ENCODE measurements around the gene IL1R2.

Gene IL1R2, protein sequence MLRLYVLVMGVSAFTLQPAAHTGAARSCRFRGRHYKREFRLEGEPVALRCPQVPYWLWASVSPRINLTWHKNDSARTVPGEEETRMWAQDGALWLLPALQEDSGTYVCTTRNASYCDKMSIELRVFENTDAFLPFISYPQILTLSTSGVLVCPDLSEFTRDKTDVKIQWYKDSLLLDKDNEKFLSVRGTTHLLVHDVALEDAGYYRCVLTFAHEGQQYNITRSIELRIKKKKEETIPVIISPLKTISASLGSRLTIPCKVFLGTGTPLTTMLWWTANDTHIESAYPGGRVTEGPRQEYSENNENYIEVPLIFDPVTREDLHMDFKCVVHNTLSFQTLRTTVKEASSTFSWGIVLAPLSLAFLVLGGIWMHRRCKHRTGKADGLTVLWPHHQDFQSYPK

DNA sequence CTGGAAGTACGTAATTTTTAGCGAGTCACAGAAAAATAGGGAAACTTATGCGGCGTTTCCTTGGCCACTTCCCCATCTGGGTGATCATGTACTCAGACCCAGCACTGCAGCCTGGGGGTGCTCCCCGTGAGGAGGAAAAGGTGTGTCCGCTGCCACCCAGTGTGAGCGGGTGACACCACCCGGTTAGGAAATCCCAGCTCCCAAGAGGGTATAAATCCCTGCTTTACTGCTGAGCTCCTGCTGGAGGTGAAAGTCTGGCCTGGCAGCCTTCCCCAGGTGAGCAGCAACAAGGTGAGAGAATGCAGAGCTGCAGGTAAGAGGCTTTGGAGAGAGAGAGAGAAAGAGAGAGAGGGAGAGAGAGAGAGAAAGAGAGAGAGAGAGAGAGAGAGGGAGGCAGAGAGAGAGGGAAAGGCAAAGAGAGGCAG is at the start of gene IL1R2:
Gene IL1R2 (plus strand): TSS at position 240 of the 425 bp plus-strand sequence. CDS start 16,616 bp downstream, outside the sequence.
- no peak for DNase-seq (ENCODE audit: low read depth in 1 of 2, low spot score in 1 of 2)

DNA sequence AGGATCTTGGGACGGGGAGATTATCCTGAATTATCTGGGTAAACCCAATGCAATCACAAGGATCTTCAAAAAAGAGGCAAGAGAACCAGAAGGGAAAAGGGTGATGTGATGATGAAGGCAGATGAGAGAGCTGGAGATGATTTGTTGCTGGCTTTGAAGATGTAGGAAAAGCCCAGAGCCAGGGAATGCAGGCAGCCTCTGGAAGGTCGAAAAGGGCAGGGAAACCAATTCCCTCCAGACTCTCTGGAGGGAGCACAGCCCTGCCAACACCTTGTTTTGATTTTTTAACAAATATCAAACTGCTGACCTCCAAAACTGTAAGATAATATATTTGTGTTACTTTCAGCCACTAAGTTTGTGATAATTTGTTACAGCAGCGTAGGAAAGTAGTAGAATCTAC is 48.9 kb upstream of the IL1R2 start:
- DNase-seq (ENCODE audit: low read depth in 1 of 2, low spot score in 1 of 2): no peak

DNA sequence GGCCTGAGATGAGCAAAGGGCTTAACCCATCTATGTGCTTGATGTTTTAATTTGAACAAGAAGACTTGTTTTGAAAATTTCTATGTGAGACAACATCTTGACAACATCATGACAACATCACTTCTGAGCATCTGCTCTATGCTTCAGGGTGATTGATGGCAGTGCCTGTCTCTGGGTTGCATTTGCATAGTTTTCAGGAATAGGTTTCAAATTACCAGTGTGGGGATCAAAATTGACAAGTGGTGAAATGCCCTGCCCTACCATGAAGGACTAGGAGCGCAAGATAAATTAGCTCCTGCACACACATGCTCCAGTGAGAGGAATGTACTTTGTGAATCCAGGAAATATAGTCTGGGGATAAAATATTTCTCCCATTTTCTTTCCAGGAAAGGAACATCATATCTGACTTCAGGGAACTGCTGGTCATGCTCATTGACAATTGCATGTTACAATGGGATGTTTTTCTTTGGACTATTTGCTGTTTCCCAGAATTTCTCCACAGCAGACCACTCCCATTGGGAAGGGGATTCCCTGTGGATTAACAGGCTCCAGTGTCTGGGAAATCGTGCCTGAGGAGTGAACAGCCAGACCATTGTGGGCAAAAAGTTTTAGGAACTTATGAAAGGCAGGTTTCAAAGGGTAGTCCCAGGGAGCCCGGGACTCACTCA is 45.3 kb upstream of the IL1R2 start:
- DNase-seq (ENCODE audit: low read depth in 1 of 2, low spot score in 1 of 2): no peak

DNA sequence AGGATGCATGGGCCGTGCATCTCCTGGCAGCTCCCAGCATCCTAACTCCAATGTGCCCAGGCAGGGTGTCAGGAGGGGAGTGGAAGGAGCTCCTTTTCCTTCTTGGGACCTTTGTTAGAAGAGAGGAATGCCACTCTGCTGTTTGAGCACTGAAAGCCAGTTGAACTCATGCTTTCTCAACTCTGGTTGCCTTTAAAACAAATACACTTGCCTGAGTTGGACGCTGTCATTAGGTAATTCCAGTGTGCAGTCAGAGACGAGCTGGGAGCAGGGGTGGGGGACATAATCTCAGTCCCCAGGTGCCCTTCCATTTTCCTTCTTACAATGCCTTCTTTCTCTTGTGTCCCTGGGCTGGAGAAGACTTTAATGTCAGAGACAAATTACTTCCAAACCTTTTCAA is 44.4 kb upstream of the IL1R2 start:
- no peak for DNase-seq (ENCODE audit: low read depth in 1 of 2, low spot score in 1 of 2)

DNA sequence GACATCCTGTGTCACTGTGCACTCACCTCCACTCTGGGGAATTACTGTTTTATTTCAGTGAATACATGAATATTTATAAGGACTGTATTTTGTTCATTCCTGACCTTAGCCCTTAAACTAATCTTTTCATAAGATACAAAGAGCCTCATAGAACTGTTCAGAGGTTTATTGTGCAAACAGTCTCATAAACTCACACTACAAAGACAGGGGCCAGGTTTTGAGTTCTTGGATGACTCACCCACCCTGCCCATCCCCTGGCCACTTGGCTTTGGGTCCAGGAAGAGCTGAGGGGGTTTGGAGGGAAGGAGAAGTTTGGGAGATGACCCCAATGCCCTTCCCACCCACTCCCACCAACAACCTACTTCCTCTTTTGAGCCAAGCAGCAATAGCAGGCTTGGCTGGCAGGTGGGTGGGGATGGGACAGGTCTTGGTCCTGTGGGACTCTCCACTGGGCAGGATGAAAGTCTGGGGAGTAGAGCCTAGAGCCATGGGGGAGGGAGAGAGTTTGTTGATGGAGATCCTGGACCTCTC is 43.1 kb upstream of the IL1R2 start:
- DNase-seq (ENCODE audit: low read depth in 1 of 2, low spot score in 1 of 2): no peak

DNA sequence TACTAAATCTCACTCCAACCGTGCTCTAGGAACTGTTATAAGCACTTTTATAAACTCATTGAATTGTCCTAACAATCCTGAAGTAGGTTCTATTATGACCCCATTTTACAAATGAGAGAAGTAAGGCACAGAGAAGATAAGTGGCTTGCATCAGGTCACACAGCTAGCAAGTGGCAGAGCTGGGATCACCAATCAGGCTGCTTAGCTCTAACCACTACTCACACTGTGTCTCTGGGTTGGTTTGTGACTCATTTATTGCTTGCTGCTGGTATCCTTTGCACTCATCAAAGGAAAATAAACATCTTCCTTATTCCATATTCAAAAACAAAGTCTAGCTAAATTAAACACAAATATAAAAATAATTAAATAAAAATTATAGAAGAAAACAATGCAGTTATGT is 42.5 kb upstream of the IL1R2 start:
- DNase-seq (ENCODE audit: low read depth in 1 of 2, low spot score in 1 of 2): no peak

DNA sequence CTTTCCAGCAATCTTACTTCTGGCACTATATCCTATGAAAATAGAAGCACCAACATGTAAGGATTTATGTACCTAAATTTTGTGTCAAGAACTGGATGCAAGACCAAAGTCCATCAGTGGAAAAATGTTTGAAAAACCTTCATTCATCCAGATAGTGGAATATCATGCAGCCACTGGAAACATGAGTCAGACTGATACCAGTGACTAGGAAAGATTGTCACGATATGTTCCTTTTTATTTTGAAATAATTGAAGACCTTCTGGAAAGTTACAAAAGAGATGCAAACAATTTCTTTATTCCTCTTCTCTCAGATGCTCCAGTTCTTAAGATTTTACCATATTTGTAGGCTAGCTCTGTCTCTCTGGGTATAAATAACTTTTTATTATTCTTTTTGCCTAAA is 40.5 kb upstream of the IL1R2 start:
- DNase-seq (ENCODE audit: low read depth in 1 of 2, low spot score in 1 of 2): no peak

DNA sequence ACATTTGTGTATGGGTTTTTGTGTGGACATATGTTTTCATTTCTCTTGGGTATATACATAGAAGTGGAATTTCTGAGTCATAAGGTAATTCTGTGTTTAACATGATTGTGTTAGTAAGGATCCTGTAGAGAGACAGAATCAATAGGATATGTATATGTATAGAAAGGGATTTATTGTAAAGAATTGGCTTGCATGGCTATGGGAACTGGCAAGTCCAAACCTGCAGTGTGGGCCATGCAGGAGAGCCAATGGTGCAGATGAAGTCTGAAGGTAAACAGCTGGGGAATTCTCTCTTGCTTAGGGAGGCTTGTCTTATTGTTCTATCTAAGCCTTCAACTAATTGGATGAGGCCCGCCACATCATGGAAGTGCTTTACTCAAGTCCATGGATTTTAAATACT is 39.2 kb upstream of the IL1R2 start:
- DNase-seq (ENCODE audit: low read depth in 1 of 2, low spot score in 1 of 2): no peak

DNA sequence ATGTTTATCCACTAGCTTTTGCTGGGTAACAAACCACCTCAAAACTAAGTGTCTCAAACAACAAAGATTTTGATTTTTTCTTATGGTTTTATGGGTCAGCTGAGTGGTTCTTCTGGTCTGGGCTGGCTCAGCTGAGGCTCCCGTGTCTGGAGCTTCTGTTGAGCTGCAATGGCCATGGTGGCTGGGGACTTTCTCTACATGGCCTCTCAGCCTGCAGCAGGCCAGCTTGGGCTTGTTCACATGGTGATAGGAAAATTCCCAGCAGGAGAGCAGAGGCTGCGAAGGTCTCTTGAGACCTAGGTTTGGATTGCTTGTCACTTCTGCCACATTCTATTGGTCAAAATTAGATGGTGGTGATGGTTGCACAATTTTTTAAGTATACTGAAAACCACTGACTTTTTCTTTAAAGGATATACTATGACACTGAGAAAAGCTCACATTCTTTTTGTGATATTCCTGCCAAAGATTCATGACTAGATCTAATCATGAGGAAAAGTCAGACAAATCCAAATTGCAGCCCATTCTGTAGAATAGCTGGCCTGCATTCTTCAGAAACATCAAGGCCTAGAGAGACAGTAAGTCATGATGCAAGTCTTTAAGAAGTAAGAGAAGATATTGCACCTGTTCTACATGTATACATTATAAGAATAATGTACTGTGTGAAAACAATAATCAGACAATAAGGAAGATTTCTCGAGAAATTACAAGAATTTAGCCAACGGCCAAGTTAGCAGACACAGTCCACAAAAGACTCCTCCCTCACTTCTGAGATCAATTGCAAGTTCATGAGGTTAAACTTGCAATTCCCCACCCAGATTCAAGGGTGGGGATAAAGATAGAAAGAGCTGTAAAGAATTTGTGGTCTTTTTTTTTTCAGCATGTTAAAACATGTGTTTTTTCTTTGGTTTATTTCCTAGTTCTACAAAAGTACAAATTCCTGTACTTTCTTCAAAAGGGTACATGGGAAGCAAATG is 35.0 kb upstream of the IL1R2 start:
- DNase-seq (ENCODE audit: low read depth in 1 of 2, low spot score in 1 of 2): no peak

DNA sequence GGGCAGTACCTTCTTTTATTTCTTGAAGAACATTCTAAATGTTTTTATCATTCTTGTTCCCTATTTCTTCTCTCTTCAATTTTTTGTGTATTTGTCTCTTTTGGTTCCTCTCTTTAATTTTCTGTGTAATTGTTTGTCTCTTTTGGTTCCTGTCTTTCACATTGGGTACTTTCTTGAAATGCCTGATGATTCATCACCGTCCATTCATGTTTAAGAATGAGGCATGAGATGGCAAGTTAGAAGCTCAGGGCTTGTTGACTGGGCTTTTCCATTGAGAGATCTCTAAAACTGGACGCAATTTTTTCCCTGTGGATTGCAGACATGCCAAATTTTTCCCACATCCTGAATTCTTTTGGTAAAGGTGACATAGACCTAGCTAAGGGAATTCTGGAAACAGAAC is 33.7 kb upstream of the IL1R2 start:
- no peak for DNase-seq (ENCODE audit: low read depth in 1 of 2, low spot score in 1 of 2)

DNA sequence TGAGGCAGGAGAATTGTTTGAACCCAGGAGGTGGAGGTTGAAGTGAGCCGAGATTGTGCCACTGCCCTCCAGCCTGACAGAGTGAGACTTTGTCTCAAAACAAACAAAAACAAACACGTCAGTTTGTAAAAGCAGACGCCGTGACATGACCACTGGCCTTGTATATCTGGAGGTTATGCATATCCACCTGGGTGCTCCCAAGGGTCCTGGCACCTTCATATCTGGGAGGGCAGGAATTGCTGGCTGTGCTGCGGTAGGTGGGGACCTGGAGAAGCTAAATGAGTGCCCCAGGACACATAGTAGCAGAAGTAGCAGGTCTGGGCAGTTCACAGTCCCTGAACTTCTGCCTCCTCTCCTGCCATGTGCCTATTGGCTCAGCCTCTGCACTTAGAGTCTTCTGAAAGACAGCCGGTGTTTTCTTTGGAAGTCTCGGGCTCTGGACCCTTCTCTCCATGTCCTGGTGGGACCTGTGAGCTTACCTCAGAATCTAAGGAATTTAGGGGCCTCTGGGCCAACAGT is 30.9 kb upstream of the IL1R2 start:
- DNase-seq (ENCODE audit: low read depth in 1 of 2, low spot score in 1 of 2): no peak

DNA sequence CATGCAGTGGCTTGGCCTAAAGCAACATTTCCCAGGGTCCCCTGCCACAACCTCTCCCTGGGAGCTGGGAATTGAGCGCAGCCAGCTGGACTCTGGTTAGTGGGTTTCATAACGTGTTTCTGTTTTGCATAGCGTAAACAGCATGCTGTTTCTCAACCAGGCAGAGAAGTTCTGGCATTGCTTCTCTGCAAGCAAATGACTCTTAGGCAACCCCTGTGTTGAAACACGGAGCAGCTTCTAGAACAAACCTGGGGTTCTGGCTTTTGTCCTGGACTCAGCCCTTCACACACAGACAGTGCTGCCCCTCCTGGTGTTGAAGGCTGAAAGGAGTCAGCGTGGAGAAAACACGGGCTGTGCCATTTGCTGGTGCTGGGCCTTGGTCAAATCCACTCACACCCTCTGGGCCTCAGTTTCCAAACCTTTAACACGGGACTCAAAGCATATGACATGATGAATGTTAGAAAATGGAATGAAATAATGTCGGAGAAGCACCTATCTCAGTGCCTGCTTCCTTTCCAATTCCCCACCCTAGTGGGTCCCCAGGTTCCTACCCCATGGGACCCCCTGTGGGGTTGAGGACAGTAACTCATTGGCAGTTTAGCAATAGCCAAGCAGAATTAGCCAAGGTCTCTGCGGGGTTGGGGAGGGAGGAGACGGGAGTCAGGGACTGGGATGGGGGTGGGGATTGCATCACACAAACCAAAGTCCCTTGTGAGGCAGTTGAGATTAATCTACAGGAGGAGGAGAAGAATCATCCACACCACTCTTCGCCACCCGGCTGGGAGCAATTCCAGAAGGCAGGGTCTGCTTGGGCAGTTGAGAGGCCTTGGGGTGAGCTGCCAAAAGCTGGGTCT is 30.2 kb upstream of the IL1R2 start:
- DNase-seq (ENCODE audit: low read depth in 1 of 2, low spot score in 1 of 2): no peak

DNA sequence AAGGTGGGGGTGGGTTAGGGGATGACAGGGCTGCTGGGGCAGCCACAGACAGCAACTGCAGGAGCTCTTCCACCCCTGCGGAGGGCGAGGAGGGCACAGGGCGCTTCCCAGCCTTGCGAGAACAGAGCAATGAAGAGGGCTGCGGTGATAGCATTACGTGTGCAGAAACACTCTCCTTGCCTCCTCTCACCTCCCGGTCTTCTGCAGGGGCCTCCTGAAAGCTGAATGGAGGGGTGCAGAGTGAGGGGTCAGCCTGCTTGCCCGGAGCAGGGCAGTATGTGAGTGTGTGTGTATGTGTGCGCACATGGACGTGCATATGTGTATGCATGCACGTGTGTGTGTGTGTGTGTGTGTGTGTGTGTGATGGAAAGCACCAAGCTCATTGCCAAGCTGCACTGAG is 29.5 kb upstream of the IL1R2 start:
- no peak for DNase-seq (ENCODE audit: low read depth in 1 of 2, low spot score in 1 of 2)

DNA sequence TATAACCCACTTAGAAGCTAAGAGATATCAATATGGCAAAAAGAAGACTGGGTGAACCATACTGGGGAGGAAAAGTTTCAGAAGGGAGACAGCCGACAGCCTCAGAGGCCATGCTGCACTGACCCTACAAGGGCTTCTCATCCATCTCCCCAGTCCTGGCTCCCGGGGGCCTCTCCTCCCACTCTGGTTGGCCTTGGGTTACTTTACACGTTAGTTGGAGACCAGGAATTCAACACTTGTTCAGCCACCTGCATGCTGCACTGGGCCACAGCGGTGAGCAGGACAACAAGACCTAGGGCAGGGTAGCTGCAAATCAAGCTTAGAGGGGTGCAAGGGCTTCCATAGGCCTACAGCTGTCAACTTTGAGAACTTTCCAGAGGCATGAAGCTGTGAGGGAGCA is 28.6 kb upstream of the IL1R2 start:
- no peak for DNase-seq (ENCODE audit: low read depth in 1 of 2, low spot score in 1 of 2)

DNA sequence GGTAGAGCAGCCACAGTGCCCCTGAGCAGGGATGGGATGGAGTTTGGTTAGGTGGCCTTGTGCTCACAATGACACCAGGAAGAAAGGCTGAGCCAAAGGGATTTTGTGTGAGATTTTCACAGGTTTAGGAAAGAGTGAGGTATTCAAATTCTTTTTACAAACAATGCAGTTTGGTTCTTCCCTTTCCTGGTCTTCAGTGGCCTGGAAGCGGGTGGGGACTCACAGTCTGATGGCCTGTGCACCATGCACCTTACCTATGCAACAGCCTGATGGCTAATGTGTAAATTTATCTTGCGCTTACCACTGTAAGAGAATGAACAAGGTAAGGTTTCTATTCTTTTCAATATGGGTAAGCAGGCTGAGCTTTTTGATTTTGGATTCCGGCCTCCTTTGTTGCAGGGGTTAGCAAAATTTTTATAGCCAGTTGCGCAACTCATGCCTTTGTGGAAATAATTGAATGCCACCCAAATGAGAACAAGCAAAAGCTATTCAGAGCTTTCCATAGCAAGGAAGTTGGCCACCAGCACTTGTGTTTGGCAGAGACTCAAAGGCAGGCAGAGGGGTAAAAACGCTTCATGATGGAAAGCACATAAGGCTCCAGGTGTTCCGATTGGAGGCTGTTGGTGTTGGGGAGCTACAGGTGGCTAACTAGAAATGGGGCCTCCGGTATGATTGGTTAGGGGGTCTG is 23.8 kb upstream of the IL1R2 start:
- no peak for DNase-seq (ENCODE audit: low read depth in 1 of 2, low spot score in 1 of 2)

DNA sequence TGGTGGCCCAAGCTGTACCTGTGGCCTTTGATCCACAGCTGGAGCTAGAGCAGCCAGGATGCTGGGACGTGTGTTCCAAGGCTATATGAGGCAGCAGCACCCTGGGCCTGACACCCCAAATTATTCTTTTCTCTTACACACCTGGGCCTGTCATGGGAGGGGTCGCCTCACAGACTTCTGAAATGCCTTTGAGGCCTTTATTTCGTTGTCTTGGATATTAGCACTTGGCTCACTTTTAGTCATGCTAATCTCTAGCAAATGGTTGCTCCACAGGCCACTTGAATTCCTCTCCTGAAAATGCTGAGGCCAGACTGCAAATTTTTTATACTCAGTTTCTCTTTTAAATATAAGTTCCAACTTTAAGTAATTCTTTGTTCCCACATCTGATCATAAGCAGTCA is 22.0 kb upstream of the IL1R2 start:
- no peak for DNase-seq (ENCODE audit: low read depth in 1 of 2, low spot score in 1 of 2)

DNA sequence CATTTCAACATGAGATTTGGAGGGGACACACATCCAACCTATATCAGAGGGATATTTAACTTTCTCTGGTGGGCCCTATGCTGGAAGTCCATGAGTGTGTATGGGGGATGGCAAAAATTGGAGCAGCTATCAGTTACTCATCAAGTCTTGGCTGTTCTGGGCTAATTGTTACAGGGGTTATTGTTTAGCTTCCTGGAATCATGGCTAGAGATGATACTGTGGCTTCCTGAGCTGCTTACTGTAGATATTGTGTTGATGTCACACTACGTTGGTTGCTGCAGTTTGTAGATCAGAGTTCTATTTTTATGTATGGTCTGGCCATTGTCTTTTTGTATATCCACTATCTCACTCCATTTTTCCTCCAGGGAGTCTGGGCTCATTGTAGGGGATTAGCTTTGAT is 20.9 kb upstream of the IL1R2 start:
- no peak for DNase-seq (ENCODE audit: low read depth in 1 of 2, low spot score in 1 of 2)

DNA sequence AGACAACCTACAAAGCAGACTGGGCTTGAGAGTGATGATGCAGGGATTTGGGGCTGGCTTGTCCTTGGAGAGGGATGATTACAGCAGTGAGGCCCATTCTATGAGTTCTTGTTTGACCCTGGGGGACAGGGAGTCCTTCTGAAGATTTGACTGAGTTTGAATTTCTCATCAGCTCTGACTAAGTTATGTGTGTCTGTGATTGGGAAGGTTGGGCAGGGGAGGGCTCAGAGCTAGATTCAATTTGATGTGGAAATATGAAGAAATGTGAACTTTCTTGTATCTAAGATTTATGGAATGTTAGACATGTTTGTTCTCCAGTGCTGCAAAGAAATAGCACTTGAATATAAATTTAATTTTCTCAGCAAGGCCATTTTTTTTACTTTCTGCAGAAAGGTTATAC is 19.9 kb upstream of the IL1R2 start:
- DNase-seq (ENCODE audit: low read depth in 1 of 2, low spot score in 1 of 2): no peak

DNA sequence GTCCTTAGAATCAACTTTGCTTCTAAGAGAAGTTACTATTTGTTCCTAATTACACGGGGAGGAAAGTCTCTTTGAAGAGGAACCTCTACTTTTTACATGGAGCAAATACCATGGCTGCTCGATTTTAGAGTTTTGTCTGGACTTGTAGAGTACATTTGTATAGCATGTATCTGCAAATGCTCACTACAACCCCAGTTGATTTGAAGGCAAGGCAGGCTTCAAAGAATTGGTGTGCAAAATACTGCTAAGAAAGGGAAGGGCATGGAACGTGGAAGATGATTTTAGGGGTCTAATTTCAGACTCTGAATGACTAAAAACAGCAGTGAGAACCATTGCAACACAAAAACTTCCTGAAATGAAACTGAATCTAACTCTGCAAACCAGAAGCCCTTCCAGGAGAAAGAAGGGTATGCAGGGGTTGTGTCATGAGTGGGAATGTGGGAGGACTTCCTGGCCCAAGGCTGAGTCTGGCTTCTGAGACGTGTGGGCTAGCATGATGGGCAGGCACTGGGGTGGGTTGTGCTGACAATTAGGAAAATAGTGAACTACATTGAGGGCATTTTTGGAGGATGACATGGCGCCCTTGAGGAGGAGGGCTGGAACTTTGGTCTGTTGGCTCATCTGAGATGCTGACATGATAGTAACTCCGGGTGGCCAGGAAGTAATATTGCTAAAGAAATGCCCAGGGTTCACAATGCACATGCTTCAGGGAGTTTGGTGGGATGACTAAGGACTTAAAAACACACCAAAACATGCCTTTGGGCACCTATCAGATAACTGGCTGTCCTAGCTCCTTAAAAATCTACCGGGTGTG is 18.9 kb upstream of the IL1R2 start:
- DNase-seq (ENCODE audit: low read depth in 1 of 2, low spot score in 1 of 2): no peak

Measured in activated CD4-positive, alpha-beta T cell treated with anti-CD3 and anti-CD28 coated beads, Interleukin-2, amount 50 U/mL, for 24 hours (primary cell).